HuH-7.5 (cell line): ENCODE results near the gene LRRC52.
"Not testable (repeated sequence)": the region's sequence is repeated elsewhere in the genome, so short reads cannot be mapped to it uniquely, and the experiment has no call there.

Experiments used
- DNase-seq: peaks from one replicate; pipeline ENCODE4 v3.0.0; 2011; ENCODE audit warnings: low spot score

LRRC52 gene

DNA sequence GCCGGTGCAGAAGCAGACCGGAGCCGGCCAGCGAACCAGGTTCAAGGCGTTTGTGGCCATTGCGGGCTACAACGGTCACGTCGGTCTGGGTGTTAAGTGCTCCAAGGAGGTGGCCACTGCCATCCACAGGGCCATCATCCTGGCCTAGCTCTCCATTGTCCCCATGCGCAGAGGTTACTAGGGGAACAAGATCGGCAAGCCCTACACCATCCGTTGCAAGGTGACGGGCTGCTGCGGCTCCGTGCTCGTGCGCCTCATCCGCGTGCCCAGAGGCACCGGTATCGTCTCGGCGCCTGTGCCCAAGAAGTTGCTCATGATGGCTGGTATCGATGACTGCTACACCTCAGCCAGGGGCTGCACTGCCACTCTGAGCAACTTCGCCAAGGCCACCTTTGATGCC, 38.1 kb downstream of the LRRC52 start:
- no peak for DNase-seq

GRCh38 chr1:165586398-165586797, 42.6 kb downstream of the LRRC52 start:
- no peak for DNase-seq

GRCh38 chr1:165591391-165591790, 47.6 kb downstream of the LRRC52 start:
- DNase-seq, result not testable (repeated sequence)

GRCh38 chr1:165592945-165593823, 49.4 kb downstream of the LRRC52 start:
- DNase-seq, result peak; percentile 18

DNA sequence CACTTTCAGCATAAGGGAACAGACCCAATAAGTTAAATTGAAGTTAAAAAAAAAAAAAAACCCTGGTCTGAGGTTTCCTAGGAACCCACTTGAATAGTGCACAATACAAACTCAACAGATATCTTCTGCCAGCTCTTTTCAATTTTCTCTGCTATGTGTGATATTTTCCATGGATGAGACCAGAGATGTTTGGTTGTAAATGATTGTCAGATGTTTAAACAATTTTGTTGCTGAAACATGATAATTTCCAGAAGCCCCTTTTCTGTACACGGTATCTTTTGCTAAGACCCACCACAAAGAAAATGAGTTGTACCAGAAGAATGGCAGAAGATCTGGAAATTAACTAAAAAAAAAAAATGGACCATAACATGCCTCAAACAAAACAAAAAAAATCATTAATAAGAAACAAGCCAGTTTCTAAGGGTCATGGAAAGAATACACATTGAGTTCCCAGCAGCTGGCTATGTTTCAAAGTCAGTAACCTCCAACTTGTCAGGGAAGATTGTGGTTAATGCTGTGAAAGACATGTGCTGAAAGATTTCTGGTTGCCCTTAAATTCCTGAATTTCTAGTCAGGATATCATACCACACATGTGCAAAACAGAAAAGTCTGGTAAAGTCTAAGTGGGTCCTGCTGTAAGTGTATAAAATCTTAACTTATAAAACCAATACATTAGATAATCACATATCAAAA, 51.6 kb downstream of the LRRC52 start:
- no peak for DNase-seq

GRCh38 chr1:165597883-165598675, 54.3 kb downstream of the LRRC52 start:
- DNase-seq, result peak; percentile 81

- DNase-seq, result no peak
Observed at GRCh38 chr1:165598676-165599059, 54.9 kb downstream of the LRRC52 start.

GRCh38 chr1:165600793-165601192, 57.0 kb downstream of the LRRC52 start:
- no peak for DNase-seq

DNA sequence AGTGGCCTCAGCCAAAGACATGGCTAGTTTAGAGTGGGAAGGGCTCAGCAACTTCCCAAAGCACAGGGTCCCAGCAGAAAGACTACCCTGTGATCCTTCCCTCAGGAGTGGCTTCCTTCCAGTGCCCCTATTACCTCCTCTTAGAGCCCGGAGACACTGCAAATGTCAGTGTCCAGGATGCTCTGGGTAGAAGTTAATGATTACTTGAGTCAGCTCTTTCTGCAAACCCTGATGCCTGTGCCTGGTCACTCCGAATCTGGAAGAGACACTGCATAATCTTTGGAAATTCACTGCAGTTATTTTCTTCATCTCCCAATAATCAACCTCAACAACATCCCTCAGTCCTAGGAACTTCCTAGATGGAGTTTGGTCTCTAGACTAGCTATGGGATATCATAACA, 60.0 kb downstream of the LRRC52 start:
- DNase-seq, result peak; percentile 12

- no peak for DNase-seq
Observed at GRCh38 chr1:165605246-165605645, 61.4 kb downstream of the LRRC52 start.

GRCh38 chr1:165606676-165607075, 62.9 kb downstream of the LRRC52 start:
- DNase-seq, result not testable (repeated sequence)

GRCh38 chr1:165610866-165611265, 67.1 kb downstream of the LRRC52 start:
- DNase-seq, result no peak

DNA sequence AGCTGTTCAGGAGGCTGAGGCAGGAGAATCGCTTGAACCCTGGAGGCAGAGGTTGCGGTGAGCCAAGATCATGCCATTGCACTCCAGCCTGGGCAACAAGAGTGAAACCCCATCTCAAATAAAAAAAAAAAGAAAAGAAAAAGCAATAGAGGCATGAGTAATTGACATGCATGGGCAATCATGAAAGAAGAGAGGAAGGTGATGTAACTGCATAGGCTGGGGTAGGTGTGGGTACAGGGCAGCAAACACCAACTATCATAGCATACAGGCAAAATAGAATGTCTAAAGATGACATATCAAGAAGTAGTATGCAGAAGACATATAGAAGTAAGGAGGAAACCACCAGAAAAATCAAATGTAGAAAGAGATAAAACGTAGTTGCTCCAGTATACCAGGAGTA, 68.3 kb downstream of the LRRC52 start:
- DNase-seq, result no peak
